GM12864 (cell line): ENCODE data around the gene RBBP6.
"Not testable (repeated sequence)": the region's sequence is repeated elsewhere in the genome, so short reads cannot be mapped to it uniquely, and the experiment has no call there.

ENCODE experiments used
- DNase-seq: peaks from one replicate; pipeline ENCODE4 v3.0.0-alpha.2; 2011; ENCODE audit warnings: low read depth
- H3K4me3 ChIP-seq: 2 replicates; pipeline ENCODE4 v1.5.1; 2011; ENCODE audit warnings: mild to moderate bottlenecking, low read depth, low read length, control low read depth
- CTCF ChIP-seq: IDR thresholded peaks from 2 replicates; pipeline ENCODE4 v1.5.1; 2011; ENCODE audit warnings: low read depth, mild to moderate bottlenecking, moderate library complexity, low read length, control low read depth, inconsistent platforms; ENCODE audit errors: missing control alignments

The RBBP6 gene

GRCh38 chr16:24611310-24611709 is 71.9 kb downstream of the RBBP6 start:
- TF ChIP-seq CTCF = no peak
- no peak for DNase-seq
- no peak overlapping the region for H3K4me3 ChIP-seq

- no peak for TF ChIP-seq CTCF
- no peak for DNase-seq
- no peak overlapping the region for H3K4me3 ChIP-seq
These were observed 73.3 kb downstream of the RBBP6 start for GRCh38 chr16:24612656-24613055.

- not testable (repeated sequence) for DNase-seq
These were observed 73.9 kb downstream of the RBBP6 start for GRCh38 chr16:24613267-24613666.

GRCh38 chr16:24617502-24617901 is 78.1 kb downstream of the RBBP6 start:
- DNase-seq = no peak
- TF ChIP-seq CTCF = no peak
- H3K4me3 ChIP-seq = no peak overlapping the region

More at GRCh38 chr16:24613267-24613666, 73.9 kb downstream of the RBBP6 start:
- not testable (repeated sequence) for H3K4me3 ChIP-seq
